Stomach (tissue), 9 donors: ENCODE results near the gene TXNL4A. TPM values are rescaled to one million over a fixed set of nuclear protein-coding genes. Genes with fewer than 3 reads are reported as not detected.

Experiments used
- DNase-seq, 2 donors: peaks; one replicate each; pipeline versions ENCODE4 v3.0.0 to v3.0.0-alpha.2; 2013 to 2019
- H3K27ac ChIP-seq, 5 donors: fragments of 200-600 bp in 4 of 5; sonication (generic) in 4 of 5; one replicate each; pipeline ENCODE4 v1.5.1; 2013 to 2019; ENCODE audit warnings: mild to moderate bottlenecking in 1 of 5, moderate library complexity in 1 of 5
- H3K27me3 ChIP-seq, 3 donors: fragments of 200-600 bp; sonication (generic); one replicate each; pipeline ENCODE4 v1.5.1; 2017 to 2019; ENCODE audit warnings: mixed run types in 1 of 3
- H3K36me3 ChIP-seq, 4 donors: fragments of 200-600 bp; sonication (generic); 1 replicate in 3 of 4; 2 replicates in 1 of 4; pipeline ENCODE4 v1.5.1; 2016 to 2019
- H3K4me1 ChIP-seq, 4 donors: fragments of 200-600 bp; sonication (generic); one replicate each; pipeline ENCODE4 v1.5.1; 2016 to 2019
- H3K4me3 ChIP-seq, 4 donors: fragments of 200-600 bp; sonication (generic) in 3 of 4; one replicate each; pipeline ENCODE4 v1.5.1; 2016 to 2019; ENCODE audit warnings: mild to moderate bottlenecking in 1 of 4
- H3K9me3 ChIP-seq, 4 donors: fragments of 200-600 bp; sonication (generic); one replicate each; pipeline ENCODE4 v1.5.1; 2016 to 2019
- CTCF ChIP-seq, 7 experiments: fragments of 450-650 bp in 4 of 7; fragments of 200-600 bp in 3 of 7; sonication (generic) in 3 of 7; IDR thresholded peaks; one replicate each; pipeline ENCODE4 v1.5.1; 2016 to 2019; ENCODE audit warnings: antibody characterized with exemption in 7 of 7, control low read depth in 2 of 7, mild to moderate bottlenecking in 1 of 7
- EP300 ChIP-seq: sonication (generic); formaldehyde crosslinking; IDR thresholded peaks from one replicate; pipeline ENCODE4 v1.6.1; 2017; ENCODE audit warnings: antibody characterized with exemption
- POLR2A ChIP-seq, 4 donors: fragments of 450-650 bp; IDR thresholded peaks; one replicate each; pipeline ENCODE4 v1.6.1; 2016; ENCODE audit warnings: antibody characterized with exemption in 4 of 4, control low read depth in 2 of 4, mild to moderate bottlenecking in 1 of 4, moderate library complexity in 1 of 4
- POLR2AphosphoS5 ChIP-seq, 3 donors: sonication (generic); formaldehyde crosslinking; IDR thresholded peaks; one replicate each; pipeline ENCODE4 v1.6.1; 2016; ENCODE audit warnings: antibody characterized with exemption in 3 of 3
- WGBS, 5 donors: extraction: QIAGEN DNeasy Blood & Tissue Kit in 3 of 5; methylation state at CpG; one replicate each; pipeline versions ENCODE4 v1.1.5 to v1.1.7; 2013 to 2018; 5-methylcytosine and 5-hydroxymethylcytosine counted together
- intact Hi-C: fragments of 100-400 bp; cut with DNase I; formaldehyde crosslinking; loops from one replicate; pipeline ENCODE4 v1.15.1; 2023; ENCODE audit warnings: low total_unique reads
- polyA plus RNA-seq, 3 donors: library from polyadenylated mRNA; stranded (reverse); fragments of 200-250 nt; gene quantifications; one replicate each; pipeline ENCODE4 v1.2.3, GENCODE V29; 2013
- total RNA-seq, 5 donors: library from RNA; depleted of rRNA; stranded (reverse); fragments of >200 nt; gene quantifications; one replicate each; pipeline versions ENCODE4 v1.1.0 to v1.2.3, GENCODE V29; 2014 to 2016
- donor health status: healthy with polysubstance abuse.
- donor health status: Bipolar disorder and iron deficiency.
- donor health status: healthy.

The TXNL4A gene
- total and polyA plus RNA-seq, 8 donors = 12.9 to 146 (median 59.4) TPM

- TF ChIP-seq POLR2A (IDR thresholded peaks at IDR 0.05) (no peak), EP300 (no peak), CTCF (IDR thresholded peaks at IDR 0.05) (no peak), POLR2AphosphoS5 (IDR thresholded peaks at IDR 0.05) (no peak)
- Histone ChIP-seq H3K9me3 (no peaks in the 10 kb centered on the region), H3K4me3 (no peak overlapping the region), H3K27me3 (no peaks in the 10 kb centered on the region), H3K4me1 (peaks cover 25 to 68% (median 59%) of the 10 kb centered on the region in 4 donors), H3K27ac (peak overlapping the region in 2 of 5 donors; percentile 28 to 35), H3K36me3 (peaks cover 14 to 61% (median 54%) of the 10 kb centered on the region in 4 donors)
- intact Hi-C loops = loop anchor here (10.0 kb wide), 1 partner anchor 92 kb away; the partner anchor contains the start of gene RBFA
- 49 to 68% (median 62%) methylated on average over 26 to 31 of the region's 31 CpGs for WGBS, 5 donors
- DNase-seq = peak; percentile 28 to 48
Measured at GRCh38 chr18:79942786-79943607, 45.4 kb downstream of the TXNL4A start.

GRCh38 chr18:79942211-79942610 is 46.2 kb downstream of the TXNL4A start:
- TF ChIP-seq POLR2A (IDR thresholded peaks at IDR 0.05) (no peak), CTCF (IDR thresholded peaks at IDR 0.05) (no peak), EP300 (no peak), POLR2AphosphoS5 (IDR thresholded peaks at IDR 0.05) (no peak)
- no peak overlapping the region for H3K4me3 ChIP-seq
- H3K9me3 ChIP-seq = no peaks in the 10 kb centered on the region
- no peak overlapping the region for H3K27ac ChIP-seq
- 87 to 94% (median 91%) methylated on average over 7 of the region's 7 CpGs for WGBS, 5 donors
- H3K36me3 ChIP-seq = peaks cover 14 to 69% (median 59%) of the 10 kb centered on the region in 4 donors
- peak in 1 of 2 donors; percentile 4 for DNase-seq
- H3K27me3 ChIP-seq = no peaks in the 10 kb centered on the region
- intact Hi-C loops = loop anchor here (10.0 kb wide), 1 partner anchor 93 kb away; the partner anchor contains the start of gene RBFA
- peaks cover 25 to 60% (median 51%) of the 10 kb centered on the region in 4 donors for H3K4me1 ChIP-seq

GRCh38 chr18:79941473-79942119 is 46.8 kb downstream of the TXNL4A start:
- 59 to 78% (median 61%) methylated on average over 15 to 16 of the region's 16 CpGs for WGBS, 5 donors
- H3K27me3 ChIP-seq = no peaks in the 10 kb centered on the region
- intact Hi-C loops = loop anchor here (10.0 kb wide), 1 partner anchor 93 kb away; the partner anchor contains the start of gene RBFA
- TF ChIP-seq EP300 (no peak), CTCF (IDR thresholded peaks at IDR 0.05) (no peak), POLR2A (IDR thresholded peaks at IDR 0.05) (no peak), POLR2AphosphoS5 (IDR thresholded peaks at IDR 0.05) (no peak)
- no peaks in the 10 kb centered on the region for H3K9me3 ChIP-seq
- peaks cover 25 to 56% (median 46%) of the 10 kb centered on the region in 4 donors for H3K4me1 ChIP-seq
- H3K4me3 ChIP-seq = no peak overlapping the region
- H3K27ac ChIP-seq = no peak overlapping the region
- peaks cover 14 to 71% (median 61%) of the 10 kb centered on the region in 4 donors for H3K36me3 ChIP-seq
- peak in 1 of 2 donors; percentile 65 for DNase-seq

- peaks cover 14 to 75% (median 66%) of the 10 kb centered on the region in 4 donors for H3K36me3 ChIP-seq
- H3K9me3 ChIP-seq = peaks cover 0 to 2% (median under 1%) of the 10 kb centered on the region in 4 donors
- H3K4me1 ChIP-seq = peaks cover 25 to 50% (median 45%) of the 10 kb centered on the region in 4 donors
- H3K27me3 ChIP-seq = no peaks in the 10 kb centered on the region
- H3K4me3 ChIP-seq = no peak overlapping the region
- 85 to 93% (median 91%) methylated on average over 12 to 17 of the region's 17 CpGs for WGBS, 5 donors
- intact Hi-C loops = loop anchor here (10.0 kb wide), 1 partner anchor 94 kb away; the partner anchor contains the start of gene RBFA
- DNase-seq = peak in 1 of 2 donors; percentile 23
- no peak overlapping the region for H3K27ac ChIP-seq
- no peak for TF ChIP-seq CTCF (IDR thresholded peaks at IDR 0.05)
- TF ChIP-seq EP300 = no peak
- no peak for TF ChIP-seq POLR2A (IDR thresholded peaks at IDR 0.05)
- no peak for TF ChIP-seq POLR2AphosphoS5 (IDR thresholded peaks at IDR 0.05)
Measured at GRCh38 chr18:79940814-79941472, 47.4 kb downstream of the TXNL4A start.
